Measurements from ENCODE around the gene CHMP4B.

Gene CHMP4B, protein sequence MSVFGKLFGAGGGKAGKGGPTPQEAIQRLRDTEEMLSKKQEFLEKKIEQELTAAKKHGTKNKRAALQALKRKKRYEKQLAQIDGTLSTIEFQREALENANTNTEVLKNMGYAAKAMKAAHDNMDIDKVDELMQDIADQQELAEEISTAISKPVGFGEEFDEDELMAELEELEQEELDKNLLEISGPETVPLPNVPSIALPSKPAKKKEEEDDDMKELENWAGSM

GRCh38 chr20:33810885-33811775 lies at the start of gene CHMP4B:
Gene CHMP4B, plus strand, starts transcription at chr20:33811348. Its CDS starts 121 bp downstream, at chr20:33811469.
- peak; percentile 98 for DNase-seq (ENCODE audit: low spot score)

- no peak for DNase-seq (ENCODE audit: low spot score)
Measured at GRCh38 chr20:33761698-33762250, 49.4 kb upstream of the CHMP4B start.

- DNase-seq (ENCODE audit: low spot score), result no peak
Measured at GRCh38 chr20:33765099-33765498, 46.0 kb upstream of the CHMP4B start.

- no peak for DNase-seq (ENCODE audit: low spot score)
Measured at GRCh38 chr20:33765592-33765991, 45.6 kb upstream of the CHMP4B start.

GRCh38 chr20:33766686-33767085 lies 44.5 kb upstream of the CHMP4B start:
- DNase-seq (ENCODE audit: low spot score), result no peak

GRCh38 chr20:33767777-33768138 lies 43.4 kb upstream of the CHMP4B start:
- DNase-seq (ENCODE audit: low spot score), result no peak

- DNase-seq (ENCODE audit: low spot score), result no peak
Measured at GRCh38 chr20:33769043-33769442, 42.1 kb upstream of the CHMP4B start.

DNA sequence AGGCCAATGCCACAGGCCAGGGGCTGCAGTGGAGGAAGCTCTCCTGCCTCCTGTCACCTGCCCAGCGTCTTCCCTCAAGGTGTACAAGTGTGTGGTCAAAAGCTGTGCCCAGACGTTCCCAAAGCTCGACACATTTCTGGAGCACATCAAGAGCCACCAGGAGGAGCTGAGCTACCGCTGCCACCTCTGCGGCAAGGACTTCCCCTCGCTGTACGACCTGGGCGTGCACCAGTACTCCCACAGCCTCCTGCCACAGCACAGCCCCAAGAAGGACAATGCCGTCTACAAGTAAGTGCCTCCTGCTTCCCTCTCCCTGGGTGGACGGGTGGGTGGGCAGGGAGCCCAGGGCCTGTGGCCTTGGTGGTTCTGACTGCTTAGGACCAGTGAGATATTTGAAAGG lies 41.1 kb upstream of the CHMP4B start:
- no peak for DNase-seq (ENCODE audit: low spot score)

DNA sequence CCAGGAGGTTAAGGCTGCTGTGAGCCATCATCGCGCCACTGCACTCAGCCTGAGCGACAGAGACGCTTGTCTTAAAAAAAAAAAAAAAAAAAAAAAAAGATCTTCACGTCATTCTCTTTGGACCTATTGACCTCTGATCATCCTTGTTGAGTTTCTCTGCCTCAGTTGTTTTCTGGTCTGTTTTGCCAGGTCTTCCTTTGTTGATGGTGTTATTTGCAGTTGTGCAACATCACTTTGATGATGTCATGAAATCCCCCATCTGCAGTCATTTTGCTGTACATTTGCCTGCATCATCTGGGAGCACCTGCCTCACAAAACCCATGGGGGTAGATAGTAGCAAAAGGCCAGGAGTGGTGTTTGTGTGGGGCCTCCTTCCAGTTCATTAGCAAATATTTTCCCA lies 39.2 kb upstream of the CHMP4B start:
- DNase-seq (ENCODE audit: low spot score), result no peak

DNA sequence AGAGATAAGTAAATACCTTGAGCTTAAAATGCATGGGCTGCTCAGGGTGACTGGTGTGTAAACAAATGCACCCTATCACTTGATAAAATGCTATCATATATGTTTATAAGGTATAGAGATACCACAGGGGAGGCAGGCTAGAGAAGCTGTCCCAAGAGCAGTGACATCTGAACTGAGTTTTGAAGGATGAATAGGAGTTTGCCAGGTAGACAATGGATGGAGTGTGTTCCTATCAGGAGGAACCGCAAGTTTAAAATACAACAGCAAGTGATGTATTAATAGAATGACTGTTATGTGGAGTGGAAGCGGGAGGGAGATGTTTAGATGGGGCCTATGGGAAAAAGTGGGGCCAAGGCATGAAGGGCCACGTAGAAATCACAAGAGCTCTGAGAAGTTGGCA lies 38.7 kb upstream of the CHMP4B start:
- no peak for DNase-seq (ENCODE audit: low spot score)

DNA sequence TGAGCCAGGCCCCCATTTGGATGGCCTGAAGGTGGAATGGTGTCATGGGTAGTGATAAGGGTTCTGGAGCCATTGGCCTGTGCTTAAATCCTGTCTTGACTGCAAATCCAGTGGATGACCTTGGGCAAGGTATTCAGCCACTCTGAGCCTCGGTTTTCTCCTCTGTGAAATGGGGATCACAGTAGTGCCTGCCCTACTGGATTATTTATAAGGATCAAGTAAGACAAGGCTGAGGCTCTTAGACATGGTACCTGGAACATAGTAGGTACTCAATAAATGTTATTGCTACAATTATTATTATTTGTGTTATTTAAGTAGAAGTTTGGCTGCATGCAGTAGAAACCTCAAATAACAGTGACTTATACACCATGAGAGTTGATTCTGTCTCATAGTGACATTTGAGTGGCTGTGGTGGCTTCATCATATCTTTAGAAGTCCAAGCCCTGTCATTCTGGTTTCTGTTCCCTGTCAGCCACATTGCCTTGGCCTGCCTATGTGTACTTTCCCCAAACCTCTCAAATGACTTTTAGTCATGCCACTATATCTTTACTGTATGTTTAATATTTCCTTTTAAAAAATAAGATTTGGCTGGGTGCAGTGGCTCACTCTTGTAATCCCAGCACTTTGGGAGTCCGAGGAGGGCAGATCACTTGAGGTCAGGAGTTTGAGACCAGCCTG lies 37.6 kb upstream of the CHMP4B start:
- DNase-seq (ENCODE audit: low spot score), result no peak

DNA sequence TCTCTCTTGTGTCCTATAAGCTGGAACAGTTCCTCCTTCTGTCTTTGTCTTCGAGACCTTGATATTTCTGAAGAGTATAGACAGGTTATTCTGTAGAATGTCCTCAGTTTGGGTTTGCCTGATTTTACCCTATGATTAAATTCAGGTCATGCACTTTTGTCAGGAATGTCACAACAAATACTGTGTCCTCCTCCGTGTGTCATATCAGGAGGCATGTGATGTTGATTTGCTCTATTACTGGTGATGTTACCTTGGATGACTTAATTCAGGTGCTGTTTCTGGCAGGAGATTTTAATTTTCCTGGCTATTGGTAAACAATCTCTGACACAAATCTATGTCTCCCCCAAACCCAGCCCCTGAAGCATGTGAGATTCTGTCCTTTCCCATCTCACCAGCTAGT lies 33.3 kb upstream of the CHMP4B start:
- DNase-seq (ENCODE audit: low spot score), result no peak

DNA sequence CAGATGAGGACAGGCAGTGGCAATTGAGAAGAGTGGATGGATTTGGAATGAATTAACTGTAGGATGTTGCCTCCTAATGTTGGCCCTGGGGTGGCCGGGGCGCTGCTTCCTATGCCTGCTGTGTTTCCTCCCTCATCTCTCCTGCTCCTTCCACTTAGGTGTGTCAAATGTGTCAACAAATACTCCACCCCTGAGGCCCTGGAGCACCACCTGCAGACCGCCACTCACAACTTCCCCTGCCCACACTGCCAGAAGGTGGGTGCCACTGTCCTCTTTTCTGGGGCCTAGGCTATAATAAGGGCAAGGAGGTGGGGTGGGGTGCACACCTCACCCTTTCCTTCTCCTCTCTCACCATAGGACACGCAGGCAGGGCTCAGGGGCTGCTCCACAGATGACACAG lies 30.0 kb upstream of the CHMP4B start:
- DNase-seq (ENCODE audit: low spot score), result no peak

DNA sequence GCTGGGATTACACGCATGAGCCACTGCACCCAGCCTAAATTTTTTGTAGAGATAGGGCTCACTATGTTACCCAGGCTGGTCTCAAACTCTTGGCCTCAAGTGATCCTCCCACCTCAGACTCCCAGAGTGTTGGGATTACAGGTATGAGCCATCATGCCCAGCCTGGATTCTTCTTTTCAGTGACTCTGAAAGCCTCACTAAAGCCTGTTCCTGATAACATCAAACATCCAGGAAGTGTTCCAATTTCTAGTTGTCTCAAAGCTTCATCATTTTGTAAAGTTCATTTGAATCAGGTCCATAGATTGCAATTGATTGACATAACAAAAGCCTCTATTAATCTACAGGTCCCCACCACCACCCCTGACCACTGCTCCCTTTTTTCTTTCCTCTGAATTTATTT lies 29.2 kb upstream of the CHMP4B start:
- DNase-seq (ENCODE audit: low spot score), result no peak

DNA sequence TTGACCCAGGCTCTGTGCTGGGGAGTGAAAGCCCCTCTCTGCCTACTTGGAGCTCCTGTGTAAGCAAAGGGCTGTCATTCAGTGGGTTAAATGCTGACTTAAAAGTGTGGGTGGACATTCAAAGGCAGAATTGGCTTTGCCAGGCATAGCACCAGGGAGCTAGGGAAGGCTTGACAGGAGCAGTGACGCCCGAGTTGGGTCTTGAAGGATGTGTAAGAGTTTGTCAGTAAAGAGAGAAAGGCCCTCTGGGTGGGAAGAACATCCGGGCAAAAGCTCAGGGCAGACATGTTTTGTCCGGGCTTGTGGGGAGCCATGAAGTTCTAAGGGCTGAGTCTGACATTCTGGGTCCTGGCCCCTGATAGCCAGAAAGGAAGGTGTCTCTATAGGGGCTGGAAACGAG lies 27.9 kb upstream of the CHMP4B start:
- no peak for DNase-seq (ENCODE audit: low spot score)

DNA sequence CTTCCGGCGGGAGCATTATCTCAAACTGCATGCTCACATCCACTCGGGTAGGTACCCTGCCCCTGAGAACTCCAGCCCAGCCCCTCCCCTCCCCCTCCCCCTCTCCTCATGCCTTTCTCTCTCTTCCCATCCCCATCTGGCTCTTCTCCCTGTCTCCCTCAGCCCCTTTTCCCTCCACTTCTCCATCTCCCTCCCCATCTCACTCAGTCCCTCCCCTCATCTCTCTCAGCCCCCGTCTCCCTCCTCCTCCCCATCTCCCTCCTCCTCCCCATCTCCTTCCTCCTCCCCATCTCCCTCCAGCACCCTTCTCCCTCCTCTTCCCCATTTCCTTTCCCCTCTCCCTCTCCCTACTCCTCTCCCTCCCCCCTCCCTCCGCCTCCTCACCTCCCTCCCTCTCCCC lies 27.3 kb upstream of the CHMP4B start:
- no peak for DNase-seq (ENCODE audit: low spot score)

DNA sequence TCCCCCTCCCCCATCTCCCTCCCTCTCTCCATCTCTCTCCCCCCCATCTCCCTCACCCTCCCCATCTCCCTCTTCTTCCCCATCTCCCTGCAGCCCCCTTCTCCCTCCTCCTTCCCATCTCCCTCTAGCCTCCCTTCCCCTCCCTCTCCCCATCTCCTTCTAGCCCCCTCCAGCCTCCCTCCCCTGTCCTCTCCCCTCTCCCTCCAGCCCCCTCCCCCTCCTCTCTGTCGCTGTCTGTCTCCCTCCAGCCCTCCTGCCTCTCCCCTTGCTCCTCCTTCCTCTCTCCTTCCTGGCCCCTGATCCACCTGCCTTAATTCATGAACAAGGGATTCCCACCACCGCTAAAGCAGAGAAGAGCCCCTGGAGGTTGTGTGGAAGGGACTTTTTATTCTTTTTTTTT lies 26.9 kb upstream of the CHMP4B start:
- DNase-seq (ENCODE audit: low spot score), result no peak

- DNase-seq (ENCODE audit: low spot score), result no peak
Measured at GRCh38 chr20:33785503-33785902, 25.6 kb upstream of the CHMP4B start.

GRCh38 chr20:33787253-33787891 lies 23.8 kb upstream of the CHMP4B start:
- no peak for DNase-seq (ENCODE audit: low spot score)

GRCh38 chr20:33788351-33789049 lies 22.6 kb upstream of the CHMP4B start:
- no peak for DNase-seq (ENCODE audit: low spot score)

DNA sequence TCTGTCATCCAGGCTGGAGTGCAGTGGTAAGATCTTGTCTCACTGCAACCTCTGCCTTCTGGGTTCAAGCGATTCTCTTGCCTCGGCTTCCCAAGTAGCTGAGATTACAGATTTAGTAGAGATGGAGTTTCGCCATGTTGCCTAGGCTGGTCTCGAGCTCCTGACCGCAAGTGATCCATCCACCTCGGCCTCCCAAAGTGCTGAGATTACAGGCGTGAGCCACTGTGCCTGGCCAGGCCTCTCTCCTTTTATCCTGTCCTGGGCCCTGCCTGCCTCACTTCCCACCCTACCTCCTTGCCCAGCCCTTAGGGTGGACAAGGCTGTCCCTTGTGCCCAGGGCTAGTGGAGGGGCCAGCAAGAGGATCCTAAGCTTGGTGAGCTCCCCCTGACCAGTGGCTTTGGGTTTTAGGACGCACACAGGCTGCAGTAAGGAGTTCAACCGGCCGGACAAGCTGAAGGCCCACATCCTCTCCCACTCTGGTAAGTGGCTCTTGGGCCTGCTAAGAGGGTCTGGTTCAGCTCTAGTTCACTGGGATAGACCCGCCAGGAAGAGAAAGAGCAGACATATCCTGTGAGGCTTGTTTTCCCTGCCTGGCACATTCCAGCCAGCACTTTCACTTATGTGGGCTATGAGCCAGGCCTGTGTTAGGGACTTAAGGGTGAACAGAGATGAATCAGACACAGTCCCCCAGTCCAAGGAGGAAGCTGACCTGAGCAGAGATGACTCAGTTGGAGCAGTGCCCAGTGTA lies 21.9 kb upstream of the CHMP4B start:
- DNase-seq (ENCODE audit: low spot score), result peak; percentile 82
